HepG2 (cell line): ENCODE measurements around the gene AARSD1. TPM values are rescaled to one million over a fixed set of nuclear protein-coding genes. Genes with fewer than 3 reads are reported as not detected.

ENCODE experiments used
- ATAC-seq: fragments of 200-7000 bp; cut with Tn5 transposase; 3 replicates; pipeline ENCODE4 v1.9.1; 2020; ENCODE audit warnings: mild to moderate bottlenecking, moderate library complexity
- BruUV-seq: library from RNA; stranded (reverse); fragments of 400-500 nt; replicated peaks from 2 replicates; lab custom pipeline; 2021; lab: Mats Ljungman, UMichigan
- CTCF ChIA-PET: fragments of 300-600 bp; formaldehyde crosslinking; extraction: SDS; loops from one replicate; lab custom pipeline; 2021; ENCODE audit warnings: low total read pairs, inconsistent platforms, low intra/inter-chr PET ratio; lab: Yijun Ruan, JAX
- POLR2A ChIA-PET: fragments of 350-600 bp; sonication (Branson Sonifier 250); formaldehyde crosslinking; loops from one replicate; lab custom pipeline; 2020; ENCODE audit warnings: antibody characterized with exemption, inconsistent platforms; lab: Yijun Ruan, JAX
- DNase-seq: peaks from one replicate; pipeline ENCODE4 v3.0.0-alpha.2; 2015; ENCODE audit warnings: low spot score
- FAIRE-seq: peaks from 3 replicates; lab custom pipeline; 2011; peaks lifted over from hg19 to GRCh38; lab: Jason Lieb, UNC
- H2AFZ ChIP-seq: one replicate; pipeline ENCODE4 v1.6.1; 2011; ENCODE audit warnings: low read length, inconsistent platforms
- H3K27ac ChIP-seq: fragments of 300-600 bp; 3 replicates; pipeline ENCODE4 v1.8.0; 2011; ENCODE audit warnings: mixed run types, mild to moderate bottlenecking, mixed read lengths, low read length, inconsistent platforms; ENCODE audit not compliant: insufficient read depth; ENCODE audit errors: extremely low read length
- H3K27me3 ChIP-seq, 2 experiments: fragments of 200-600 bp in 1 of 2; 2 replicates in 1 of 2; 3 replicates in 1 of 2; pipeline versions ENCODE4 v1.6.0 to v1.8.0; 2011; ENCODE audit warnings: low read length in 2 of 2, mild to moderate bottlenecking in 2 of 2, moderate library complexity in 2 of 2, inconsistent platforms in 1 of 2; ENCODE audit not compliant: insufficient read depth in 2 of 2, control insufficient read depth in 1 of 2
- H3K36me3 ChIP-seq, 2 experiments: fragments of 200-600 bp in 1 of 2; replicated peaks in 1 of 2; 2 replicates in 1 of 2; 3 replicates in 1 of 2; pipeline versions ENCODE4 v1.5.1 to v1.8.0; 2011; ENCODE audit warnings: low read length in 2 of 2, inconsistent platforms in 1 of 2; ENCODE audit not compliant: insufficient read depth in 2 of 2, control insufficient read depth in 1 of 2
- H3K4me1 ChIP-seq: 2 replicates; pipeline ENCODE4 v1.5.1; 2012; ENCODE audit warnings: low read length, inconsistent platforms; ENCODE audit not compliant: insufficient read depth
- H3K4me2 ChIP-seq: 2 replicates; pipeline ENCODE4 v1.6.0; 2011; ENCODE audit warnings: low read depth, low read length, inconsistent platforms
- H3K4me3 ChIP-seq, 3 experiments: fragments of 200-600 bp in 1 of 3; sonication (generic), shearing (Covaris generic) in 1 of 3; replicated peaks in 1 of 3; 2 replicates each; pipeline ENCODE4 v1.5.1; 2011 to 2016; ENCODE audit warnings: low read length in 3 of 3, inconsistent platforms in 2 of 3, low read depth in 2 of 3, mild to moderate bottlenecking in 2 of 3, control low read depth in 1 of 3, mixed read lengths in 1 of 3; ENCODE audit not compliant: insufficient read depth in 1 of 3
- H3K79me2 ChIP-seq: one replicate; pipeline ENCODE4 v1.6.1; 2011; ENCODE audit warnings: low read length, inconsistent platforms; ENCODE audit not compliant: insufficient read depth
- H3K9ac ChIP-seq: 2 replicates; pipeline ENCODE4 v1.6.0; 2011; ENCODE audit warnings: mild to moderate bottlenecking, low read depth, low read length, inconsistent platforms; ENCODE audit not compliant: insufficient read depth
- H3K9me3 ChIP-seq: 2 replicates; pipeline ENCODE4 v1.5.1; 2012; ENCODE audit warnings: mild to moderate bottlenecking, low read length
- H4K20me1 ChIP-seq: 2 replicates; pipeline ENCODE4 v1.6.0; 2011; ENCODE audit warnings: inconsistent platforms, mild to moderate bottlenecking, low read length, moderate library complexity; ENCODE audit not compliant: insufficient read depth
- ARNT2 ChIP-seq: sonication (generic); formaldehyde crosslinking; IDR thresholded peaks from 2 replicates; pipeline ENCODE4 v1.8.0; 2022; ENCODE audit warnings: mild to moderate bottlenecking, low read depth, missing genetic modification reagents, moderate library complexity
- FOSL1 ChIP-seq: sonication (generic); formaldehyde crosslinking; IDR thresholded peaks from 2 replicates; pipeline ENCODE4 v1.9.0; 2021; ENCODE audit warnings: missing genetic modification reagents, borderline replicate concordance
- JARID2 ChIP-seq: sonication (generic); formaldehyde crosslinking; IDR thresholded peaks from 2 replicates; pipeline ENCODE4 v1.8.1; 2023; ENCODE audit warnings: missing genetic modification reagents, inconsistent platforms; ENCODE audit not compliant: insufficient replicate concordance
- RAD51 ChIP-seq: fragments of 450-650 bp; IDR thresholded peaks from 2 replicates; pipeline ENCODE4 v1.6.1; 2016; ENCODE audit warnings: borderline replicate concordance
- SAP130 ChIP-seq: IDR thresholded peaks from 2 replicates; pipeline ENCODE4 v1.6.1; 2016; ENCODE audit warnings: low read depth
- SP140L ChIP-seq: sonication (generic); formaldehyde crosslinking; IDR thresholded peaks from 2 replicates; pipeline ENCODE4 v1.4.0; 2020; ENCODE audit warnings: missing genetic modification reagents, borderline replicate concordance
- THYN1 ChIP-seq: sonication (generic); formaldehyde crosslinking; IDR thresholded peaks from 2 replicates; pipeline ENCODE4 v1.8.1; 2023; ENCODE audit warnings: low read depth, mild to moderate bottlenecking, moderate library complexity, missing genetic modification reagents, borderline replicate concordance
- TRIM24 ChIP-seq: sonication (generic); formaldehyde crosslinking; IDR thresholded peaks from 2 replicates; pipeline ENCODE4 v1.8.0; 2022; ENCODE audit warnings: mild to moderate bottlenecking, missing genetic modification reagents
- TSC22D2 ChIP-seq: sonication (generic); formaldehyde crosslinking; IDR thresholded peaks from 2 replicates; pipeline ENCODE4 v1.5.1; 2020; ENCODE audit warnings: missing genetic modification reagents, mild to moderate bottlenecking, borderline replicate concordance
- ZNF230 ChIP-seq: sonication (generic); formaldehyde crosslinking; IDR thresholded peaks from 2 replicates; pipeline ENCODE4 v1.4.0; 2020; ENCODE audit warnings: mild to moderate bottlenecking, missing genetic modification reagents
- ZSCAN31 ChIP-seq: sonication (generic); formaldehyde crosslinking; IDR thresholded peaks from 2 replicates; pipeline ENCODE4 v1.5.0; 2020; ENCODE audit warnings: low read depth, mild to moderate bottlenecking, missing genetic modification reagents
- WGBS: methylation state at CpG from one replicate; pipeline ENCODE4 v1.1.6; 2017; ENCODE audit warnings: low lambda C conversion rate; 5-methylcytosine and 5-hydroxymethylcytosine counted together
- in situ Hi-C: cut with HindIII; loops from 2 replicates; pipeline ENCODE4 v1.10.0; 2017; ENCODE audit warnings: low pct_unique_long_range_greater_than_20kb; ENCODE audit not compliant: extremely low pct_ligation_motif_present
- intact Hi-C: fragments of 100-400 bp; cut with micrococcal nuclease; formaldehyde crosslinking; loops from one replicate; pipeline ENCODE4 v1.10.0; 2022; ENCODE audit not compliant: unreplicated experiment
- polyA plus RNA-seq, 8 experiments: library from polyadenylated mRNA; depleted of rRNA in 3 of 8; stranded (reverse) in 7 of 8; unstranded in 1 of 8; fragments of >200 nt; fragmentation: Illumina TruSeq in 4 of 8; extraction: Trizol in 4 of 8; gene quantifications; 2 replicates each; pipeline versions ENCODE4 v1.2.1 to v1.2.3, GENCODE V29; 2011 to 2016; ENCODE audit warnings: low read depth in 4 of 8, missing spikeins in 1 of 8, mixed read lengths in 1 of 8; ENCODE audit not compliant: insufficient read depth in 1 of 8
- total RNA-seq, 5 experiments: library from RNA; depleted of rRNA; stranded (reverse); fragments of >200 nt; fragmentation: Illumina TruSeq; extraction: Trizol; gene quantifications; 2 replicates each; pipeline ENCODE4 v1.2.3, GENCODE V29; 2016; ENCODE audit warnings: low read depth in 1 of 5
- TF ChIP-seq, protein P1 (sequence below): IDR thresholded peaks from 2 replicates; pipeline ENCODE4 v1.6.1; 2016
- TF ChIP-seq, protein P2 (sequence below): sonication (generic); formaldehyde crosslinking; IDR thresholded peaks from 2 replicates; pipeline ENCODE4 v1.4.0; 2020; ENCODE audit warnings: missing genetic modification reagents; ENCODE audit errors: not compliant biosample characterization

AARSD1 gene
- total and polyA plus RNA-seq, 2 of the 13 experiments (the other 11 are each of a cell fraction or from before 2014, with no cell fraction given), result 24.7 to 29.3 TPM

DNA sequence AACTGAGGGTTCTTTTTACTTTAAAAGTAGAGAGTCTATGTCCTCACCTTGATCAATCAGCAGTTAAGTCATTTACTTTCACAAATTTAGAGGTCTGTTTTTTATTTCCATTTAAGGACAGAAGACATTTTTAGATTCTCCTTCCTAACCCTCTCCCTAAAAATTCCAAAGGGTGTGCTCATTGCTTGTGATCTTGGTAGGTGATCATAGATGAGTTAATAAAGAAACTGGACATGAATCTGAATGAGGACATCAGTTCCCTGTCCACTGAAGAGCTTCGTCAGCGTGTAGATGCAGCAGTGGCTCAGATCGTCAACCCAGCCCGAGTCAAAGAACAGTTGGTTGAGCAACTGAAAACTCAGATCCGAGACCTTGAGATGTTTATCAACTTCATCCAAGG, 24.9 kb upstream of the AARSD1 start:
- 92% methylated on average over 5 of the region's 5 CpGs for WGBS
- H3K9ac ChIP-seq, result no peak overlapping the region
- intact Hi-C loops, result no loop called here
- no peak overlapping the region for H3K4me2 ChIP-seq
- H3K4me1 ChIP-seq, result peaks cover 21% of the 10 kb centered on the region
- H3K27ac ChIP-seq, result no peak overlapping the region
- CTCF ChIA-PET, result no interaction called here
- H2AFZ ChIP-seq, result no peak overlapping the region
- no TSS peak for BruUV-seq
- peaks cover 29 to 81% of the 10 kb centered on the region in 2 experiments for H3K36me3 ChIP-seq
- DNase-seq (no peak), FAIRE-seq (no peak), ATAC-seq (no peak)
- H3K4me3 ChIP-seq, result no peak overlapping the region
- H3K79me2 ChIP-seq, result no peaks in the 10 kb centered on the region
- no peak for TF ChIP-seq ZNF230 (CRISPR knock-in tag)
- TF ChIP-seq THYN1, result no peak
- no peak for TF ChIP-seq SP140L (CRISPR knock-in tag)
- TF ChIP-seq SAP130 (CRISPR knock-in tag), result no peak
- TF ChIP-seq TSC22D2 (CRISPR knock-in tag), result no peak
- TF ChIP-seq TRIM24 (CRISPR knock-in tag), result no peak
- TF ChIP-seq, protein P1, sequence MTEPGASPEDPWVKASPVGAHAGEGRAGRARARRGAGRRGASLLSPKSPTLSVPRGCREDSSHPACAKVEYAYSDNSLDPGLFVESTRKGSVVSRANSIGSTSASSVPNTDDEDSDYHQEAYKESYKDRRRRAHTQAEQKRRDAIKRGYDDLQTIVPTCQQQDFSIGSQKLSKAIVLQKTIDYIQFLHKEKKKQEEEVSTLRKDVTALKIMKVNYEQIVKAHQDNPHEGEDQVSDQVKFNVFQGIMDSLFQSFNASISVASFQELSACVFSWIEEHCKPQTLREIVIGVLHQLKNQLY (CRISPR knock-in tag), result no peak
- TF ChIP-seq ARNT2, result no peak
- TF ChIP-seq RAD51, result no peak
- TF ChIP-seq, protein P2, sequence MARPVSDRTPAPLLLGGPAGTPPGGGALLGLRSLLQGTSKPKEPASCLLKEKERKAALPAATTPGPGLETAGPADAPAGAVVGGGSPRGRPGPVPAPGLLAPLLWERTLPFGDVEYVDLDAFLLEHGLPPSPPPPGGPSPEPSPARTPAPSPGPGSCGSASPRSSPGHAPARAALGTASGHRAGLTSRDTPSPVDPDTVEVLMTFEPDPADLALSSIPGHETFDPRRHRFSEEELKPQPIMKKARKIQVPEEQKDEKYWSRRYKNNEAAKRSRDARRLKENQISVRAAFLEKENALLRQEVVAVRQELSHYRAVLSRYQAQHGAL (CRISPR knock-in tag), result no peak
- TF ChIP-seq ZSCAN31 (CRISPR knock-in tag), result no peak
- no peak for TF ChIP-seq JARID2 (CRISPR knock-in tag)
- TF ChIP-seq FOSL1 (CRISPR knock-in tag), result no peak
- in situ Hi-C loops, result loop anchor here (10.0 kb wide), 1 partner anchor 144 kb away; the partner anchor contains the start of gene AOC2
- no peaks in the 10 kb centered on the region for H3K27me3 ChIP-seq
- H4K20me1 ChIP-seq, result no peaks in the 10 kb centered on the region
- POLR2A ChIA-PET, result interaction anchor here (2.9 kb wide), 1 partner anchor 9 kb away, joined by 15 read pairs; the partner anchor contains the start of gene RPL27
- no peaks in the 10 kb centered on the region for H3K9me3 ChIP-seq
